GM20431 (cell line): Measurements from ENCODE around the gene CDT1.

Source experiments
- in situ Hi-C: fragments of 300-500 bp; cut with MseI, MboI; formaldehyde crosslinking; loops from one replicate; pipeline ENCODE4 v1.15.0; 2020; ENCODE audit warnings: low sequenced_read_pairs; ENCODE audit not compliant: unreplicated experiment

CDT1 gene

DNA sequence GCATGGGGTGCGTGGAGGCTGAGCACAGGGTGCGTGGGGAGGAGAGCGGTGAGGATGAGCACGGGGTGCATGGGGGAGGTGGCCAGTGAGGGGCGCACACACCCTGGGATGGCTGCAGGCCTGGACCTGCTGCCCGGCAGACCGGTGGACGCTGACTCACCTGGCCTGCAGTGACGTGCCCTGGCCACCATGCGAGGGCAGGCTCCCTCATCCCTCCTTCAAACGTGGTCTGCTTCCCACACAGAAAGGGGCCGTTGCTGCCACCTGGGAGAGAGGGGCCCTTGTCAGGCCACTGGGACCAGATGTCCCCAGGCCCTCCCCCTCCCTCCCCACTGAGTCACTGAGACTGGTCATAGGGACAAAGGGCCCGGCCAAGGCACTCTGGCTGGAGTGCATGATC is 28.2 kb downstream of the CDT1 start:
- in situ Hi-C loops, result no loop called here

DNA sequence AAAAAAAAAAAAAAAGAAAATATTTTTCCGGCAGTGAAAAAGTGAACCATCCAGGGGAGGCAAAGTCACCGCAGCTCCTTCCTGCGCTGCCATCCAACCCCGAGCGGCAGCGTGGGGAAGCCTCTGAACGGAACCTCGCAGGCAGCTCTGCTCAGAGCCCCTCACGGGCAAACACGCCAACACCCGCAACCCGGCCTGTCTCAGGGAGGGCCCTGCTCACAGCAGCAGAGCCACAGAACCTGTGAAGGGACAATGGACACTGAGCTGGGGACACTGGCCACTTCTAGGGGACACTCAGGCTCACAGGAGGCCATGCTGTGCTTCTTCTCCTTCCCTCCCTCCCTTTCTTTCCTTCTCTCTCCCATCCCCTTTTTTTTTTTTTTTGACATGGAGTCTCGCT is 29.5 kb downstream of the CDT1 start:
- in situ Hi-C loops, result no loop called here

DNA sequence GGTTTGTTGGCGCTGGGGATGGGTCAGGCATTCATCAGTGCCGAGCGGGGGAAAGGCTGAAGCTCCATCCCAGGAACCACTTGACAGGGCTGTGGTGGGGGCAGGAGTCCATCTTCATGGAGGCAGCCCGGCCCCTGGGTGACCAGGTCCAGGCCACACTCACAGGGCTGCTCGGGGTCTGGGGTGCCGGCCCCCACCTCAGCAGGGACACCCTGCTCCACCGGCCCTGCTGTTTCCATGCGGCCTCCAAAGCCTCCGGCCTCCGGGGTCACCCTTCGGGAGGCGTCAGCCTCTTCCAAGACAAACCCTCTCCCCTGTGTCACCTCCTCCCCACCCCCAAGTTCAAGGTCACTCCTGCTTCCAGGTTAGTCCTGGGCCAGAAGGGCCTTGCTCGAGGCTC is 31.1 kb downstream of the CDT1 start:
- in situ Hi-C loops, result no loop called here

DNA sequence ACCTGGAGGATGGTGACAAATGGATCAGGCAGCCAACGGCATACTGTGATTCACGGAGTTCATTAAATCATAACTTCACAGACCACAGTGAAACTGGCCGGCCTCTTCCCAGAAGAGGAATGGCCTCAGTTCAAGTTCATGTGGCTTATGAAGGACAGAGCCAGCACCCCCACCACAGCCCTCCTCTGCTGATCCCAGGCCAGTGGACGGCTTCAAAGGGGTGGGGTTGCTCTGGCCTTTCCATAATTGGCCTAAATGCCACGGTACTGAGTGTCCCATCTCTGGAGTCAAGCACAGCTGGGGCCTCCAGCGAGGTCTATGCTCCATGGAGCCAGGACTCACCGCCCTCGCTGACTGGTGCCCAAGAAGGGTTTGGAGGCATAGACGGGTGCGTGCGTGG is 31.8 kb downstream of the CDT1 start:
- in situ Hi-C loops, result no loop called here

DNA sequence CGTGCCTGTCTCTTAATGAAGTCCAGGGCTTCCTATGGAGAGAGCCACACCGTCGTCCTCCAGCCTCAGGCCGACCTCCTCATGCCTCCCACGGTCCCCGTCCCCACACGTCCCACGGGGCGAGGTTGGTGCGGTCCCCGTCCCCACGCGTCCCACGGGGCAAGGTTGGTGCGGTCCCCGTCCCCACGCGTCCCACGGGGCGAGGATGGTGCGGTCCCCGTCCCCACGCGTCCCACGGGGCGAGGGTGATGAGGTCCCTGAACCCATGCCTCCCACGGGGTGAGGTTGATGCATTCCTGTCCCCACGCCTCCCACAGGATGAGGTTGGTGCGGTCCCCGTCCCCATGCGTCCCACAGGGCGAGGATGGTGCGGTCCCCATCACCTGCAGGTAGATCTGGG is 32.2 kb downstream of the CDT1 start:
- in situ Hi-C loops, result no loop called here

DNA sequence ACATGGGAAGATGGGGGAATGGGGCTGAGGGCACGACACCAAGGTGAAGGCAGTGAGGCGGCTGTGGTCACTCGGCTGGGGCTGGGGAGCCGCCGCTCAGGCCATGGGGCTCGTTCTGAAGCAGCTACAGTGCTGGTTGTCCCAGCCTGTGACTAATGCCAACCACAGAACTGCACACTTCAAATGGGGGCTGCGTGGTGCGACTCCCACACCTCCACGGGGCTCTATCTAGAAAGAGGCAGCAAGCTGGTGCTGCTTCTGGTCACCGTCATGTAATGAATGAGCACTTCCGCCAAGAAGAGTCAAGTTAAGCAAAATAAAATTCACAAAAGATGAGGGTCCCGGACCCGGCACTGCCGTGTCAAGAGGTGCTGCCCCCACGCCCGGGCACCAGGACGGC is 33.2 kb downstream of the CDT1 start:
- in situ Hi-C loops, result no loop called here

DNA sequence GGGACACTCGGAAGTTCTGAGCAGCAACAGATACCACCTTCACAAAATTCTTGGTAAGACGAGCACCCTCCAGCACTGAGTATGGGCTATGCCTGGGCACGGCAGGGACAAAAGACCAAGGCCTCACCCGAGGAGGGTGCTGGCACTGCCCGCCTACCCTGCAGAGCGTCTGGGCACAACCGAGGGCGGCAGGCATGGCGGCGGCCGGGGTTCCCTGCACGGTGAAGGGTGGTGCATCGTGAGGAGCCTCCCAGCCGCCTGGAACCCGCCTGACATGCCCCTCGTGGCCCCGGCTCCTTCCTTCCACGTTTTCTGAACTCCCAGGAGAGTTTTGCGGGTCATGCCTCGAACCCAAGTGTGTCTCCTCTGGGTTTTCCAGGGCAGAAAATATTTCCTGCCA is 34.2 kb downstream of the CDT1 start:
- in situ Hi-C loops, result no loop called here

DNA sequence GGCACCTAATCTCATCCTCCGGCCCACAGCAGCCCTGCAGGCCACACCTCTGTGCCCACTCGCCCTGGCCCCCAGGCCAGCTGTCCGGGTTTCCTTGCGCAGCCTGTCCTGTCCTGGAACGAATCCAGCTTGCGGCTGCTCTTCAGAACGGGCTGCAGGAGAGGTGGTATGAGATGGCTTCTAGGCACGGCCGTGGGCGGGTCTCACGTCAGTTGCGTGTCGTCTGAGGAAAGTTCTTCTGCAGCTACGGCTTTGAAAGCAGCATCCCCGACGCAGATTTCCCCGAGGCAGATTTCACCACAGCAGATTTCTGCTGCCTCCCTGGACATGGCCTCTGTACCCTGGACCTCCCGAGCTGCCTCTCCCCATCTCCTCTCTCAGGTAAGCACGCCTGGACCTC is 35.0 kb downstream of the CDT1 start:
- in situ Hi-C loops, result no loop called here

DNA sequence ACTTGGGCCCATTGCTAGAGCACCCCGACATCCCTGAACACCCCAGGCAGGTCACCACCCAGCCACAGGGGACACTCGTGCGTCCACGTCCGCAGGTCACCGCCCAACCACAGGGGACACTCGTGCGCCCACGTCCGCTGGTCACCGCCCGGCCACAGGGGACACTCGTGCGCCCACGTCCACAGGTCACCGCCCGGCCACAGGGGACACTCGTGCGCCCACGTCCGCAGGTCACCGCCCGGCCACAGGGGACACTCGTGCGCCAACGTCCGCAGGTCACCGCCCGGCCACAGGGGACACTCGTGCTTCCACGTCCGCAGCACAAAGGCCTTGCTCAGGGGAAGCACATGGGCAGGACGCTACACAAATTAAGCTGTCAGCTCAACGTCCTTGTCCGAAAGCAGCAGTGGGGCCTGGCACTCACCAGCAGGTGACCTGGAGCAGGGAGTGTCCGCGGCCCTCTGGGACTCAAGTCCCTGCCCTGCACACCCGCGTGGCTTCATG is 35.5 kb downstream of the CDT1 start:
- in situ Hi-C loops, result no loop called here

DNA sequence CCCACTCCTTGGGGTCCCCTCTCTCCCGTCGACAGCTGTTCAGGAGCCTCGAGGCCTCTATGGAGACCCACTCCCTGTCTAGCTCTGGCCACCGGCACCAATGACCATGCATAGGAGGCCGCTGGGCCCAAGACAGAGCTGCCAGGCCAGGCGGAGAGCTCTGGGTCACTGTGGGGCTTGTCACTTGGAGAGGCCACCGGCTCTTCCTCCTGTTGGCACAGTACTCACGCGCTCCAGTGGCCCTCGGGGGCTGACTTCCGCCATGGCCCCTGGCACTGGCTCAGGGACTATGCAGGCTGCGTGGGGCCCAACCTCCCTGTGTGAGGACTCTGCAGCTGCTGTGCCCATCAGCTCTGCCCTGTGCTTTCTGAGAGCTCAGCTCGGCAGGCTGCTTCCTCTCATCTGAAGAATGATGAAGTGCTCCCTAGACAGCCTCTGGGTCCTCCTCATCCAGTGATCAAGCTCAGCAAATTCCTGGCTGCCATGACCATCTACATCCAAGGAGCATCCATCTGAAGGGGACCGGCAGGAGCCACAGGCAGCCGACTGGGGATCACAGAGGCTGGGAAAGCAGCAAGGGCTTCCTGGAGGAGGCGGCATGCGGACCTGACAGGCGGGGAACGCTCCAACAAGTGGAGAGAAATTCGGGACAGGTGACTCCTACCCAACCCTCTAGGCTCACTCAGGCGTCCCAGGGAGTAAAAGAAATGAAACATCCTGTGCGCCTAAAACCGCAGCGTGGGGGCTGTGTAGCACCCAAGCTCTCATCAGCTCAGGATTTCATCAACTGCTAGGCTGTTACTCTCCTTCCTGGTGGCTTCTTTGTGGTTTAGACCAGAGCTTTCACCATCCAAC is 36.4 kb downstream of the CDT1 start:
- in situ Hi-C loops, result no loop called here

DNA sequence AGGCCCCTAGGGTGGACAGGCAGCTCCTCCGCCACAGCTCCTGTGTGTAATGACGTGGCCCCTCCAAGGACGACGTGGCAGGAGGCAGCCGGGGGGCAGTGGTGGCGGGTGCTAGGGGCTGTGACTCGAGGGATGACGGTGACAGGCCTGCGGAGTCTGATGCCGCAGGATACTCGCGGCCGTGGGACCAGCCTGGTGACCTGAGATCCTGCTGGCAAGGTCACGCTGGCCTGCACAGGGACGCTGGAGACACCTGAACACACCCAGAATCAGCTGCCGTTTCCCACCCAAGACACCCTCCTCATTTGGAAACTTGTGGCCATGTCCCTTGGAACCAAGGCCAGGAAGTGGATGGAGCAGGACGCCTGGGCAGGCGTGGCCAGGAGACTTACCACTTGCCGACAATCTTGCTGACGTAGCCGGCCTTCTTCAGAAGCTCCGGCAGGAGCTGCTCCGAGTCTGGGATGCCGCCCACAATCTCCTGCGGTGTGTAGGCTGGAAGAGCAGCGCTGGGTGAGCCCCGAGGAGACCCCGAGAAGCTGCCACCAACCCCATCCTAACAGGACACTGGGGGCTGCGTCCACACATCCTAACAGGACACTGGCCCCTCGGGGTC is 37.1 kb downstream of the CDT1 start:
- in situ Hi-C loops, result no loop called here

DNA sequence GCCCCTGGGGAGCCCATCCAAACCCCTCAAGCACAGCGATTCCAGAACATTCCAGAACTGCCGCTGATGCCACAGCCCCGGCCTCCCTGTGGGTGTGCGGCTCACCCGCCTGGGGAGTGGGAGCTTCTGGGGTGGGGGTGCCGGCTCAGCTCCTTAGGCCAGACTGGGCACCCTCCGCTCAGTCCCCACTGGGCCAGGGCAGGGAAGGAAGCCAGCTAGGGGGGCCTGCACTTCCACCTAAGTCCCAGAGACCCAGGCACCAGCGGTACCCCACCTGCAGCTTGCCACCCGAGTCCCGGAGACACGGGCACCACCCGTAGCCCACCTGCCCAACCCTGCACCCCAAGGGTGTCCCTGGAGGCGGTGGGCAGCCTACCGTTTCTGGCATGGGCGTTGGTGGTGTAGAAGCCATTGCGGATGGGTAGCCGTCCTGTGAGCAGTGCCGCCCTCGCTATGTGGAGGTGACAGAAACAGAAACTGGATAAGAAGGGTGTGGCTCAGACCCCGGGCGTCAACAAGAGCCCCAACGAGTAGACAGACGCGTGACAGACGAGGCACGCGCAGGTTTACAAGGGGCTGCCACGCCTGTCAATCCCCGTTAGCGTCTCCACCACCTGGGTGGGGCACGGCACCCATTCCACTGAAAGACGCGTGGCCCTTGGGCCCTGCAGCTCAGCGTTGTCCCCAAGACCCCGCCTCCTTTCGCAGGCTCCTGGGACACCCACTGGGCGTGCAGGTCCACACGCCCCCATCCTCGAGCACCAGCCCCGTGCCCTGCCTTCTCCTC is 38.1 kb downstream of the CDT1 start:
- in situ Hi-C loops, result no loop called here

DNA sequence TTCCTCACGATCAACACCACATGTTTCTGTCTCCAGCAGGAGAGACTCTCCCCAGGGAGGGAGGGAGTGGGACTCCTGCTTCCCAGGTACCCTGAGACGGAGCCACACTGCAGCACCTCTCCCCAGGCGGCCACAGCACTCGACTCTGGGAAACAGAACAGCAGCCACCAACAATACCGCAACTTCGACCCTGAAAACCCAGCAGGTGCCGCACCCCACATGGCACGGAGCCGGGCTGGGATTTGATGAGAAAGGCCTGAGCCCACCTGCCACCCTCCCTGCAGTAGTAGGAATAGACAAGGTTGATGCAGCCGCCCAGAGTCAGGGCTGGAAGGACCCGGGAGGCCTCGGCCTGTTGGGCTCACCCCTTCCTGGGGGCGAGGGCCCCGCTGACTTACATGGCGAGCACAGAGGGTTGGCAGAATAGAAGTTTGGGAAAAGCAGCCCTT is 38.7 kb downstream of the CDT1 start:
- in situ Hi-C loops, result no loop called here

DNA sequence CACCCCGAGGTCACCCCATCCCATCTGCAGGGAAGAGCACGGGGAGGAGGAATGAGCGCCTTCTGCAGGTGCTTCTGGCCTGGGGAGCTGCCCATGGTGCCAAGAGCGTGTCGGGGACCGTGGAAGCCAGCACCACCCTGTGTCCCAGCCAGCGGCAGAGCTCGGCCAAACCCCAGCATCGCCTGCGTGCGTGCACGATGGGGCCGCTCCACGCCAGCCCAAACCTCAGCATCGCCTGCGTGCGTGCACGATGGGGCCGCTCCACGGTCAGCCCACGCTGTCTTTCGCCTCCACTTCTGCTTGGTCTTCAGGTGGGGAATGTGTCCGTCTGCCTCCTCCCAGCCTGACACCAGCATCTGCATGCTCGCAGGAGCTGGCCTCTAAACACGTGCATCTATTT is 39.2 kb downstream of the CDT1 start:
- in situ Hi-C loops, result no loop called here

DNA sequence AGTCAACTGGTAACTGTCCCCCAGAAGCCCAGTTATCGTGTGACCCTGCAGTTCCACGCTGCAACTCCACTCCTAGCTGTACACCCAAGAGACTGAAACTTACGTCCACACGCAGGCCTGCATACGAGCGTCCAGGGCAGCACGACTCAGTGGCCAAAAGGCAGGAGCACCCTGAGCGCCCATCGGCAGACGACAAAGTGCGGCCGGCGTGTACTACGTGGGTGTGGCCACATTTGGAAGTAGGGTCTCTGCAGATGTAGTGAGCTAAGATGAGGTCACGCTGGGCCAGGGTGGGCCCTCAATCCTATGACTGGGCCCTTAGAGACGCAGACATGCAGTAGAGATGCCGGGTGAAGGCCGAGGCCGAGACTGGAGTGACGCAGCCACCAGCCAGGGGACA is 39.7 kb downstream of the CDT1 start:
- in situ Hi-C loops, result no loop called here

DNA sequence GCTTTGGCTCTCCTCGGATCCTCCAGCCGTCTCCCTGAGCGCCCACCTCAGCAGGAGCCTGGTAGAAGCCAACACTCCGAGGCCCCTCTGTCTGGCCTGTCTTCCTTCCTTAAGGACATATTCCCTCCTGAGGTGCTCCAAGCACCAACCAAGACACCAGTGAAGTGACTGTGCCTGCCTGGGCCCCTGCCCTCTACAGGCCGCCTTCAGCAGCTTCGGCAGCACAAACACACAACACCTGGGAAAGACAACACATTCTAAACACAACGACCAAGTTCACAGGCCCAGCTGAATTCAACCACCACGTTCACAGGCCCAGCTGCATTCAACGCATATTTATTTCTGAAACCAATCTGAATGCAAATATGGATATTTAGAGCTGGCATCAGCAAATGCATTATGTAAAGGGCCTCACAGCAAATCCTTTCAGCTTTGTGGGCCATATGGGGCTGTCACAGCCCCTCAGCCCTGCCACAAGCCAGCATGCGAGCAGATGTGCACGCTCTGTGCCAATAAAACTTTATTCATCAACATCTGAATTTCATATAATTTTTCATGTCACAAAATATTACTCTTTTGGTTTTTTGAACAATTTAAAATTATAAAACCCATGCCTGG is 40.9 kb downstream of the CDT1 start:
- in situ Hi-C loops, result no loop called here

DNA sequence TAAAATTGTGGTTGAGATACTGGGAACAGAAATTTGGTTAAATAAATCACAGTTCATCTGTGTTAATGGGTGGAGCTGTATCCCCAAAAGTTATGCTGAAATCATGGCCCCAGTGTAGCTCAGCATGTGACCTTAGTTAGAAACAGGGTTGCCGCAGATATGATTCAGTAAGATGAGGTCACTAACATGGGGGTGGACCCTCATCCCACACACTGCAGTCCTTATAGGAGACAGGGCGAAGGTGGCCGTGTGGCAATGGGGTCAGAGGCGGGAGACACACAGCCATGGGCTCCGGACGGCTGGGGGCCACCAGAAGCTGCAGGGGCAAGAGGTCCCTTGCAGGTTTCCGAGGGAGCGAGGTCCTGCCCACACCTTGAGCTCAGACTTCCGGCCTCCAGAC is 42.5 kb downstream of the CDT1 start:
- in situ Hi-C loops, result no loop called here

DNA sequence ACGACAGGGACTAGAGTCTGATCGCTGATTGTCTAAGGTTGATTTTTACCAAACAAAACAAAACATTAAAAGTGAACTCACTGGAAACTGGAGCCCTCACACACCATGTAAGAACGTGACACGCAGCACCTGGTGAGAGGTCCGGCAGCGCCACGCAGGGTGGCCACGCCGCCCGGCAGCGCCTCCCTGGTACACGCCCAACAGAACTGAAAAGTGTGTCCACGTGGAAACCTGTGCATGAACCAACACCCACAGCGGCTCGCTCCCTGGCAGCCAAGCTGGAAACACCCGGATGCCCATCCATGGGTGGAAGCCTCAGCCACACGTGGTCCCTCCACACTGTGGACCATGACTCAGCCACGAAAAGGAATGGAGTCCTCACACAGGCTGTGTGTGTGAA is 44.1 kb downstream of the CDT1 start:
- in situ Hi-C loops, result no loop called here

DNA sequence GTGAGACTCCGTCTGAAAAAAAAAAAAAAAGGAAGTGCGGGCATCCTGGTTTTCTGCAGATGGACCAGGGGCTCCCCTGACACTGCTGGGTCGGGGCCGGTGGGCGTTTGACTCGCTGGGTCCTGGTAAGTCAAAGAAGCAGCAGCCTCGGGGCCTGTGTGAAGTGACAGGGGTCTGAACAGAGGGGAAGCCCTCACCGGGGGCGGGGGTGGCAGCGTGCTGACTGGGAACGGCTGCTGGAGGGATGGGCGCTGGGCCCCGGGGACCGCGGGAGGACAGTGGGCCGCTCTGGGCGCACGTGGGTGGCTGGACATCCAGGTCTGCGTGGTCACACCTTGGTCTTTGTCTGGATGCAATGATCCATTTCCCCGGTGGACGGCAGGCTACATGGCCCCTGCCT is 45.0 kb downstream of the CDT1 start:
- in situ Hi-C loops, result no loop called here

DNA sequence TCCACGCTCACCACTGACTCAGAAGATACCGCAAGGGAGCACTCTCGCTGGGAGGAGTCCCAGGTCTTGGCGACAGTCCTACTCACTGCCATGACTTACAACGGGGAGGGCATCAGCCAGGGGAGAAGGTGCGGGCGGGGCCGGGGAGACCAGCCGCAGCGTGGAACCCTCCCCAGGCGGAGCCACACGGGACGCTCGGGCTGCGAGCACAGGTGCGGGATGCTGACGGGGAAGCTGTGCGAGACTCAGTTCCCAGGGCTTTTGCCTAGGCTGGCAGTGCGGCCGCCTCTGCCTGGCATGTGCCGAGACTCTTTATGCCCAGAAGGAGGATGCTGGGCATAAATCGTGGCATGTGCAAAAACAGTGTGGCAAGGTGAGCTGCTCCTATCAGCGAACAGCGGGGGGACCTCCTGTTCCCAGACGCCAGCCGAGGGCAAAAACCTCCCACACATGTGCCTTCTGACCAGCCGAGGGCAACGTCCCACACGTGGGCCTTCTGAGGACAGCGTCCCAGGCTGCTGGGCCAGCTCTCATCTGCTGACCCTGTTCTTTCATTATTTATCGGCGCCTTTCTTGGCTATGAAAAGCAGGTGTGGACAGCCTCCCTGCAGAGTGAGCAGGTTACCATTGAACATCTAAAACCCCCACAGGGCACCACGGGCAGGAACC is 47.1 kb downstream of the CDT1 start:
- in situ Hi-C loops, result no loop called here
